GM12801 (cell line): ENCODE measurements around the gene NOP16.

Experiments used
- CTCF ChIP-seq: IDR thresholded peaks from one replicate; pipeline ENCODE4 v1.5.1; 2011; ENCODE audit warnings: control low read depth; ENCODE audit not compliant: insufficient read length; ENCODE audit errors: extremely low read depth

The NOP16 gene

GRCh38 chr5:176361437-176362232 lies 26.8 kb downstream of the NOP16 start, which contains the start of gene KIAA1191:
KIAA1191 (minus strand) TSS chr5:176361764; CDS start chr5:176359508, 2,256 bp downstream.
- TF ChIP-seq CTCF: no peak

GRCh38 chr5:176360894-176361436 lies 27.4 kb downstream of the NOP16 start:
- TF ChIP-seq CTCF: no peak

- TF ChIP-seq CTCF: no peak
Observed at GRCh38 chr5:176359658-176360057, 28.7 kb downstream of the NOP16 start.

- TF ChIP-seq CTCF: no peak
Observed at GRCh38 chr5:176356179-176356566, 32.2 kb downstream of the NOP16 start.

- no peak for TF ChIP-seq CTCF
Observed at GRCh38 chr5:176355400-176356178, 32.8 kb downstream of the NOP16 start.

- TF ChIP-seq CTCF: no peak
Observed at GRCh38 chr5:176353533-176353932, 34.9 kb downstream of the NOP16 start.

GRCh38 chr5:176352116-176352878 lies 36.1 kb downstream of the NOP16 start:
- no peak for TF ChIP-seq CTCF
